ENCODE measurements around the gene NUDT16L1. TPM values are rescaled to one million over a fixed set of nuclear protein-coding genes. Genes with fewer than 3 reads are reported as not detected.

NUDT16L1 gene
- total RNA-seq, 1 experiment from 2014 or later = 42.0 TPM

GRCh38 chr16:4733747-4734062 is 40.3 kb downstream of the NUDT16L1 start:
- H3K36me3 Mint-ChIP-seq = peaks cover 15% of the 10 kb centered on the region
- ChIA-PET CTCF (interaction anchor here (0.5 to 3.1 kb wide), 17 partner anchors 11 to 418 kb away, joined by 3 to 26 read pairs (median 7); partner anchors contain the start of genes CDIP1, GLIS2, MGRN1 and ROGDI), POLR2A (interaction anchor here (0.8 to 2.0 kb wide), 6 partner anchors 13 to 204 kb away, joined by 3 to 11 read pairs (median 6); partner anchors contain the start of gene ROGDI)
- peaks cover 9% of the 10 kb centered on the region for H3K4me1 Mint-ChIP-seq
- H3K9me3 Mint-ChIP-seq = no peaks in the 10 kb centered on the region
- no peak for ATAC-seq
- no peak for DNase-seq (ENCODE audit: low spot score)
- H3K27ac Mint-ChIP-seq = peak overlapping the region; percentile 95
- H3K27me3 Mint-ChIP-seq (ENCODE audit: low read depth) = peaks cover 4% of the 10 kb centered on the region; the same call in 1 of the 2 replicates
- TF ChIP-seq JAZF1 (CRISPR knock-in tag; IDR thresholded peaks at IDR 0.05) (no peak), NFYB (CRISPR knock-in tag; conservative IDR thresholded peaks at IDR 0.05; ENCODE audit: low read depth) (no peak), CDX4 (CRISPR knock-in tag; IDR thresholded peaks at IDR 0.05; ENCODE audit: borderline replicate concordance) (no peak), CREB1 (CRISPR knock-in tag; IDR thresholded peaks at IDR 0.05) (no peak), ETV6 (CRISPR knock-in tag; IDR thresholded peaks at IDR 0.05) (no peak), ZNF138 (CRISPR knock-in tag; conservative IDR thresholded peaks at IDR 0.05) (no peak), EMX1 (CRISPR knock-in tag; IDR thresholded peaks at IDR 0.05) (no peak), USF2 (CRISPR knock-in tag; IDR thresholded peaks at IDR 0.05) (no peak), SP1 (CRISPR knock-in tag; conservative IDR thresholded peaks at IDR 0.05) (no peak), ZNF425 (CRISPR knock-in tag; conservative IDR thresholded peaks at IDR 0.05) (no peak), GRHL2 (CRISPR knock-in tag; IDR thresholded peaks at IDR 0.05; ENCODE audit: insufficient replicate concordance, severe bottlenecking) (no peak), IRF1 (CRISPR knock-in tag; IDR thresholded peaks at IDR 0.05) (no peak), ZNF671 (CRISPR knock-in tag; IDR thresholded peaks at IDR 0.05) (no peak), AR (CRISPR knock-in tag; IDR thresholded peaks at IDR 0.05) (no peak), ZNF396 (CRISPR knock-in tag; IDR thresholded peaks at IDR 0.05; ENCODE audit: borderline replicate concordance) (no peak), GTF2I (CRISPR knock-in tag; conservative IDR thresholded peaks at IDR 0.05) (no peak), TCF7 (CRISPR knock-in tag; IDR thresholded peaks at IDR 0.05; ENCODE audit: low read depth) (no peak), NR2C2 (CRISPR knock-in tag; IDR thresholded peaks at IDR 0.05) (no peak), HMGXB4 (CRISPR knock-in tag; IDR thresholded peaks at IDR 0.05) (no peak)
- peak overlapping the region; percentile 93 for H3K4me3 Mint-ChIP-seq
